Measurements from ENCODE around the gene RAE1. TPM values are rescaled to one million over a fixed set of nuclear protein-coding genes. Genes with fewer than 3 reads are reported as not detected.

Gene RAE1
- total RNA-seq, 2 experiments from 2014 or later: 49.7 to 52.0 TPM

DNA sequence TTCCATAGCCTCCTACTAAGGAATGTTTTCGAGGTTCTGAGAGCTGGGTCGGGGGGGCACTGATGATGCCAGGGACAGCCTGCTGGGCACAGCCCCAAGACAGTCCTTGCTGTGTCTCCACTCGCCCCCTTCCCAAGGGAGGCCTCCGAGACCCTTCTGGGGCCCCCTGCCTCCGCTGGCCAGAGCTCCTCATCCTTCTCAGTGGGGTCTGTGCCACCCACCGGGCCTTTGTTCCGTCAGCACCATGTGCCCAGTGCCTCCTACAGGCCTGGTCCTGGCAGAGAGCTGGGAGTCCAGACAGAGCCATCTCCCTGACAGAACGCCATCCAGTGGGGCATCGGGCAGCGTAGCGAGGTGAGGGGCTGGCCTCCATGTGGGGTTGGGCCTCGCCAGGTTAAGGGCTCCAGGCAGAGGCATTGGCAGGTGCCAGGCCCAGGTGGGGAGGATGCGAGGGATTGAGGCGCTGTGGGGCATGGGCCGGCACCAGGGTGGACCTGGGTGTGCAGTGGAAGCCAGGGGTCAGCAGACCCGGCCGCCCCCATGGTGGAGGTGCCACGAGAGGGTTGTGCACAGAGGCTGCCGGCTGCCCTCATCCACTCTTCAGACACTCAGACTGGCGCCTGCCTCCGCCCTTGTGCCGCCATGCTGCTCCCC is 53.5 kb downstream of the RAE1 start:
- ChIA-PET POLR2A (no interaction called here), CTCF (no interaction called here)

DNA sequence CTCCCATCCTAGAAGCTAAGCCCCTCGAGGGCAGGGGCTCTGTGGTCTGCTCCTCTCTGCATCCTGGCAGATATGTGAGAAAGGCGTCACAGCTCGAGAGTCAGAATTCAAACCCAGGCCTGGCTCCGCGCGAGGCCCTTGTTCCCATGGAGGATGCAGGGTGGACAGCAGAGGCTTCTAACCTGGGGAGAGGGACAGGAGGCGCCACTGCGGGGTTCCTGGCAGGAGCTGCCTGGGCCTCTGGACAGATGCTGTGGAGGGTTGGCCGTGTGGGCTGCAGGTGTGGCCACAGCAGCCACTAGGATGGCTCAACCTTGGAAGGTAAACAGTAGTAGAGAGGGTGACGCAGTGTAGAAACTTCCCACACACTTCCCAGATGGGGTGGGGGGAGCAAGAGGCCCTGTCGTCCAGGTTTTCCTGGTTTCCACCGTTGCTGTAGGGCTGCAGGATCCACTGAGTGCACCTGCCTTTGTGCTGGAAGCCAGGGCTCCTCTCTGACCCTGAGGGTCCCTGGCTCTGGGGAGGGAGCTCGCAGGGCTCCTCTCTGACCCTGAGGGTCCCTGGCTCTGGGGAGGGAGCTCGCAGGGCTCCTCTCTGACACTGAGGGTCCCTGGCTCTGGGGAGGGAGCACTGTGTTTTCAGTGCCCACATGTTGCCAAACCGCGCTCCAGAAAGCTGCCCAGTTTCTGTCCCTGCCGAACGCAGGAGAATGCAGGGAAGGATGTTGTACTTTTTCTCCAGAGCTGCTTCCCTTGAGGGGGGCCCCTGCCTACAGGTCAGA is 54.4 kb downstream of the RAE1 start:
- POLR2A ChIA-PET: no interaction called here
- CTCF ChIA-PET: no interaction called here

DNA sequence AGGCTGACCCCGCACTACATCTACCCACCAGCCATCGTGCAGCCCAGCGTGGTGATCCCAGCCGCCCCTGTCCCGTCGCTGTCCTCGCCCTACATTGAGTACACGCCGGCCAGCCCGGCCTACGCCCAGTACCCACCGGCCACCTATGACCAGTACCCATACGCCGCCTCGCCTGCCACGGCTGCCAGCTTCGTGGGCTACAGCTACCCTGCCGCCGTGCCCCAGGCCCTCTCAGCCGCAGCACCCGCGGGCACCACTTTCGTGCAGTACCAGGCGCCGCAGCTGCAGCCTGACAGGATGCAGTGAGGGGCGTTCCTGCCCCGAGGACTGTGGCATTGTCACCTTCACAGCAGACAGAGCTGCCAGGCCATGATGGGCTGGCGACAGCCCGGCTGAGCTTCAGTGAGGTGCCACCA is 56.5 kb downstream of the RAE1 start:
- ChIA-PET CTCF (no interaction called here), POLR2A (no interaction called here)

DNA sequence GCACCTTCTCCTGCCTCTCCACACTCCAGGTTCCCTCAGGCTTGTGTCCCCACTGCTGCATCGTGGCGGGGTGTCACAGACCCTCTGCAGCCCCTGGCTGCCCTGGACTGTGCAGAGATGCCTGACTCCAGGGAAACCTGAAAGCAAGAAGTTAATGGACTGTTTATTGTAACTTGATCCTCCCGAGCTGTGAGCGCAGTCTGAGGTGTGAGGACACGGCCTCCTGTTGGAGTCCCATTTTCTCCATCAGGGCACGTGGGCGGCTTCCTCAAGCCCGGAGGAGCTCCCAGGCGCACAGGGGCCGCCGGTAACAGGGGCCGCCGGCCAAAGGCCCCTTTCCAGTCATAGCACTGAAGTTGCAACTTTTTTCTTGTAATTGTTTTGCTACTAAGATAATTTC is 57.1 kb downstream of the RAE1 start:
- CTCF ChIA-PET: no interaction called here
- POLR2A ChIA-PET: no interaction called here

- POLR2A ChIA-PET: no interaction called here
- CTCF ChIA-PET: no interaction called here
Observed at GRCh38 chr20:57408536-57409233, 57.6 kb downstream of the RAE1 start.

GRCh38 chr20:57409316-57409671 is 58.2 kb downstream of the RAE1 start:
- ChIA-PET POLR2A (no interaction called here), CTCF (no interaction called here)

DNA sequence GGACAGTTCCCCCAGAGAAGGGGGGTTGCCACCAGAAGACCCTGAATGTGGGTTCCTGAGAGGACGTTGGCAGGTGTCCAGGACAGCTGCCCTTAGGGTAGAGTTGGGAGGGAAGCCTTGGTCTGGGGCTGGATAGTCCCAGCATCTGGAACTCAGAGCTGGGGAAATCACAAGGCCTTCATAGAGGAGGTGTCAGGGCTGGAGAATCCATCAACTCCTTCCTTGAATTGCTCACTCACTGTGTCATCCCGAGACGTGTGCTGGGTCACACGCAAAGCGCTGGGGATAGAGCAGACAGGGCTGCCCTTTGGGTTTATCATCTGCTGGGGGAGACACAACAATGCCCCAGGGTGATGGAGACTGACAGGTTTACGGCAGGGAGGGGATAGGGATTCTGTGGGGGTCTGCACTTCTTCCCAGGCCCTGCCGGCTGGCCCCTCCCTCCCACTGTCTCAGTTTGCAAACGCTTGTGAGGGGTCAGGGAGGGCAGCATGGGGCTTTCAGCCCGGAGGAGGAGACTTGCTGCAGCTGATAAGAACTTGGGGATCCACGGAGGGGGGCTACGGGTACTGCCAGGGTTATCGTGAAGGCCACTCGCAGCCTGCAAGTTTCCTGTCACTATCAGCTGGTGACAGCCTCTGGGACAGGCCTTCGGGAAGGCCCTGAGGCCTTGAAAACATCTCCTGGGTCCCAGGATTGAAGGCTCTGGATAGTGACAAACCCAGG is 58.8 kb downstream of the RAE1 start:
- CTCF ChIA-PET: no interaction called here
- POLR2A ChIA-PET: no interaction called here

DNA sequence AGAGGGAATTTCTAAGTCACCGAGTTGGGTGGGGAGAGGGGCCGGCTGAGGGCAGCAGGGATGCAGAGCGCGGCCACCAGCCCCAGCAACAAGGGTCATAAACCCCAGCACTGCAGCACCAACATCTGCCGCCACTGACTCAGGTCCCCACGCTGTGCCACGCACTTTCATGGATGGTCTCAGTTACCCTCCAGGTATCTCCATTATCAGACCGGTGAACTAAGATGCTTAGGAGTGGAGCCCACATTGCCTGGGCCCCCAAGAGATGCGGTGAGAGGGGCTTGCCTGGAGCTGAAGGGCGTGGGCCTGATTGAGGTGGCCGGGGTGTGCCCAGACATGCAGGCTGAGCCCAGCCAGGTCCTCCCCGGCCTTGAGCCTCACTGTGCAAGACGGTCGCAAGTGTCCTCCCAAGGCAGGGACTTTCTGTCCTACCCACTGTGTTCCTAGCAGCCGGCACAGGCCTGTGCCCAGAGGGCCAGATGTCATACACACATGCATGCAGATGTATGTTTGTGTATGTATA is 59.4 kb downstream of the RAE1 start:
- POLR2A ChIA-PET: no interaction called here
- CTCF ChIA-PET: no interaction called here

DNA sequence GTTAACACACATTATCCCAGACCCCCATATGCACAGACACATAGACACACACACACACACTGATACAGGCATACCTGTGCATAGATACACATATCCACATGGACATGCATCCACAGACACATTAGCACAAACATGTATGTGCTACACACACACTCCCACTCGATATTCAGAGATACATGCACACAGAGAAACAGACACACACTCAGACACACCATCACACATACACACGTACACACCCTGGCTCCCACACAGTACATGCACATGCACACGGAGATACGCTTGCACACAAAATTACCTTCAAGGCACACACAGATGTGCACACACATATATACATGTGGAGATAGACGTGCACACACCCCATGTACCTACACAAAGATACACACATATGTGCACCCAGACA is 59.9 kb downstream of the RAE1 start:
- ChIA-PET POLR2A (no interaction called here), CTCF (no interaction called here)

GRCh38 chr20:57411406-57412283 is 60.6 kb downstream of the RAE1 start:
- ChIA-PET POLR2A (interaction anchor here (0.9 to 1.0 kb wide), 2 partner anchors 13 to 19 kb away, joined by 3 to 4 read pairs; no protein-coding TSS in a partner anchor), CTCF (no interaction called here)

DNA sequence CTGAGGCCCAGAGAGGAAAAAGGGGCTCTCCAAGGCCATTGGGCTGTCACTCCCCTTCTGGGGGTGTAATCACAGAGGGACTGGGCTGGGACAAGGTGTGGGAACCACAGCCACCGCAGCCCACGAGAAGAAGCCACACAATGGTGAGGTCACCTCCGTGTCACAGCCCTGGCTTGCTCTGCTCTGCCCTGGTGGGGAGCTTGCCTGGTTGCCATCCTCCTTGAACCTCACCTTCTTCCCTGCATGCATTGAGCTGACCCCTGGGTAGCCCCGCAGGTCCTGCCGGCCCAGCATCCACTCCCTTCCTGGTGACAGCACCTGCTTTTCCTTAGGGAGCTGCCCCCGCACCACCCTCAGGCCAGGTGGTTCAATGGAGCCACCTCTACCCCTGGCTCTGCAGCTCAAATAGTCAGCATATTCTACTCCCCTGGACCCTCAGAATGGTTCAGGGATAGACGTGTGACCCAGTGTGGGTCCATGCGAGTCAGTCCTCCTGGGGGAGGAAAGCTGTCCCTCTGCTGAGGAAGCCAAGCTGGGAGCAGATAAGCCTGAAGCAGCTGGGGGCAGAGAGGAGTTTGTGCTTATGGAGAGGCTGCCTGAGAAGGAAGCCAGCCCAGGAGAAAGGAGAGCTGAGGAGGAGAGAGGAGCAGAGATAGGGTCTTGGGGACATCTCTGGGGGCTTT is 61.4 kb downstream of the RAE1 start:
- CTCF ChIA-PET: interaction anchor here (0.9 to 1.4 kb wide), 2 partner anchors 23 to 184 kb away, joined by 3 to 4 read pairs; no protein-coding TSS in a partner anchor
- POLR2A ChIA-PET: interaction anchor here (0.9 to 1.0 kb wide), 2 partner anchors 14 to 20 kb away, joined by 3 to 4 read pairs; no protein-coding TSS in a partner anchor

DNA sequence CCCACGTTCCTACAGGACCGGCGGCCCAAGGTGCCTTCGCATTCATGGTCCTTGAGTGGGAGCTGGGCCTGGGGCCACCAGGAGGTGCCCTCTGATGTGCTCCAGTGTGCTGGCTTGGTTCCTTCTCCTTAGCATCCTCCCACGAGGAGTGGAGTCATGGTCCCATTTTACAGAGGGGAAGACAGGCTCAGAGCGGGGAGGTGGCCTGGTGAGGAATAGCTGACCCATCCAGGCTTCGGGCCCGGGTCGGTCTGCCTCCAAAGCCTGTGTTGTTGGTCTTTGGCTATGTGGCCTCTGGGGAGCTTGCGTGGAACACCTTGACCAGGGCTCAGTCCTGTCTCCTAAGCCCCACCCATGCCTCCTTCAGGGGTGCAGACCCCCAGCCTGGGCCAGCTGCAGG is 62.9 kb downstream of the RAE1 start:
- ChIA-PET CTCF (interaction anchor here (0.8 kb wide), 1 partner anchor 60 kb away, joined by 3 read pairs; no protein-coding TSS in a partner anchor), POLR2A (no interaction called here)

GRCh38 chr20:57414867-57415592 is 64.0 kb downstream of the RAE1 start:
- CTCF ChIA-PET: no interaction called here

GRCh38 chr20:57415771-57416170 is 64.7 kb downstream of the RAE1 start:
- CTCF ChIA-PET: no interaction called here
- POLR2A ChIA-PET: no interaction called here

More at GRCh38 chr20:57414867-57415592, 64.0 kb downstream of the RAE1 start:
- POLR2A ChIA-PET: no interaction called here

DNA sequence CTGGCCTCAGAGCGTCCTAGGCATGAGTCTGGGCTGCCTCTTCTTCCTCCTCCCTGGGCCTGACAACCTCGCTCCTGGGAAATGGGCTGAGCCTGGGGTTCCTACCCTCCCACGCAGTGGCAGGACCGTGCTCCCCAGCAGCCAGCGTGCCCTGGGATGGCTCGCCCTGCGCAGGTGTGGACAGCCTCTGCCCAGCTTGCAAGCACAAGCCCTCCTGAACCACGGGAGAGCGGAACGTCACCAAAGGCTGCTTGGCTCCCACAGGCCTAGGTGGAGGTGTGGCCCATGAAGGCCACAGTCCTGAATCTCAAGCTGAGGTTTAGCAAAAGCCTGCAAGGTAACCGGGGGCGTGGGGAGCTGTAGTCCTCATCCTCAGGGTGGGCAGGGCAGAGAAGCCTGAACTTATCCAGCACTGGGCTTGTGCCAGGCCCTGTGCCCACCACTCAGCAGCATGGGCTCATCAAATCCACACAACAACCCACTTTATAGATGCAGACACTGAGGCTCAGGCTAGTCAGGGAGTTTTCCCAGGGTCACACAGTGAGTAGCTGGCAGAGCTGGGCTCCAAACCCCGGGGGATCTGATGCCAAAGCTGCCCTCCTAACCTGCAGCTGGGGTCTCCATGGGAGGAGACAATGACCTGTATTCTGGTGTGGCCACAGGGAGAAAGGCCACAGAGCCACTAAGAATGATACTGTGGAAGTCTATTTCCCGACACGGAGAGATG is 65.4 kb downstream of the RAE1 start:
- POLR2A ChIA-PET: no interaction called here

GRCh38 chr20:57417051-57417689 is 66.1 kb downstream of the RAE1 start:
- ChIA-PET POLR2A (no interaction called here), CTCF (no interaction called here)

More for the DNA sequence above, 65.4 kb downstream of the RAE1 start:
- CTCF ChIA-PET: no interaction called here
